HepG2 (cell line): ENCODE results near the gene C6orf62. TPM values are rescaled to one million over a fixed set of nuclear protein-coding genes. Genes with fewer than 3 reads are reported as not detected.

Source experiments
- ATAC-seq: fragments of 200-7000 bp; cut with Tn5 transposase; 3 replicates; pipeline ENCODE4 v1.9.1; 2020; ENCODE audit warnings: mild to moderate bottlenecking, moderate library complexity
- BruUV-seq: library from RNA; stranded (reverse); fragments of 400-500 nt; replicated peaks from 2 replicates; lab custom pipeline; 2021; lab: Mats Ljungman, UMichigan
- CTCF ChIA-PET: fragments of 300-600 bp; formaldehyde crosslinking; extraction: SDS; loops from one replicate; lab custom pipeline; 2021; ENCODE audit warnings: low total read pairs, inconsistent platforms, low intra/inter-chr PET ratio; lab: Yijun Ruan, JAX
- POLR2A ChIA-PET: fragments of 350-600 bp; sonication (Branson Sonifier 250); formaldehyde crosslinking; loops from one replicate; lab custom pipeline; 2020; ENCODE audit warnings: antibody characterized with exemption, inconsistent platforms; lab: Yijun Ruan, JAX
- DNase-seq: peaks from one replicate; pipeline ENCODE4 v3.0.0-alpha.2; 2015; ENCODE audit warnings: low spot score
- FAIRE-seq: peaks from 3 replicates; lab custom pipeline; 2011; peaks lifted over from hg19 to GRCh38; lab: Jason Lieb, UNC
- H2AFZ ChIP-seq: one replicate; pipeline ENCODE4 v1.6.1; 2011; ENCODE audit warnings: low read length, inconsistent platforms
- H3K27ac ChIP-seq: fragments of 300-600 bp; 3 replicates; pipeline ENCODE4 v1.8.0; 2011; ENCODE audit warnings: mixed run types, mild to moderate bottlenecking, mixed read lengths, low read length, inconsistent platforms; ENCODE audit not compliant: insufficient read depth; ENCODE audit errors: extremely low read length
- H3K27me3 ChIP-seq, 2 experiments: fragments of 200-600 bp in 1 of 2; 2 replicates in 1 of 2; 3 replicates in 1 of 2; pipeline versions ENCODE4 v1.6.0 to v1.8.0; 2011; ENCODE audit warnings: low read length in 2 of 2, mild to moderate bottlenecking in 2 of 2, moderate library complexity in 2 of 2, inconsistent platforms in 1 of 2; ENCODE audit not compliant: insufficient read depth in 2 of 2, control insufficient read depth in 1 of 2
- H3K36me3 ChIP-seq, 2 experiments: fragments of 200-600 bp in 1 of 2; replicated peaks in 1 of 2; 2 replicates in 1 of 2; 3 replicates in 1 of 2; pipeline versions ENCODE4 v1.5.1 to v1.8.0; 2011; ENCODE audit warnings: low read length in 2 of 2, inconsistent platforms in 1 of 2; ENCODE audit not compliant: insufficient read depth in 2 of 2, control insufficient read depth in 1 of 2
- H3K4me1 ChIP-seq: 2 replicates; pipeline ENCODE4 v1.5.1; 2012; ENCODE audit warnings: low read length, inconsistent platforms; ENCODE audit not compliant: insufficient read depth
- H3K4me2 ChIP-seq: 2 replicates; pipeline ENCODE4 v1.6.0; 2011; ENCODE audit warnings: low read depth, low read length, inconsistent platforms
- H3K4me3 ChIP-seq, 3 experiments: fragments of 200-600 bp in 1 of 3; sonication (generic), shearing (Covaris generic) in 1 of 3; replicated peaks in 1 of 3; 2 replicates each; pipeline ENCODE4 v1.5.1; 2011 to 2016; ENCODE audit warnings: low read length in 3 of 3, inconsistent platforms in 2 of 3, low read depth in 2 of 3, mild to moderate bottlenecking in 2 of 3, control low read depth in 1 of 3, mixed read lengths in 1 of 3; ENCODE audit not compliant: insufficient read depth in 1 of 3
- H3K79me2 ChIP-seq: one replicate; pipeline ENCODE4 v1.6.1; 2011; ENCODE audit warnings: low read length, inconsistent platforms; ENCODE audit not compliant: insufficient read depth
- H3K9ac ChIP-seq: 2 replicates; pipeline ENCODE4 v1.6.0; 2011; ENCODE audit warnings: mild to moderate bottlenecking, low read depth, low read length, inconsistent platforms; ENCODE audit not compliant: insufficient read depth
- H3K9me3 ChIP-seq: 2 replicates; pipeline ENCODE4 v1.5.1; 2012; ENCODE audit warnings: mild to moderate bottlenecking, low read length
- H4K20me1 ChIP-seq: 2 replicates; pipeline ENCODE4 v1.6.0; 2011; ENCODE audit warnings: inconsistent platforms, mild to moderate bottlenecking, low read length, moderate library complexity; ENCODE audit not compliant: insufficient read depth
- BCL6 ChIP-seq: IDR thresholded peaks from 2 replicates; pipeline ENCODE4 v1.6.1; 2016; ENCODE audit warnings: missing genetic modification reagents, missing compliant biosample characterization
- BRD4 ChIP-seq: sonication (generic); formaldehyde crosslinking; IDR thresholded peaks from 2 replicates; pipeline ENCODE4 v1.4.0; 2020; ENCODE audit warnings: missing genetic modification reagents
- CBX2 ChIP-seq, 2 experiments: fragments of 200-600 bp in 1 of 2; sonication (generic); formaldehyde crosslinking in 1 of 2; IDR thresholded peaks; 2 replicates each; pipeline versions ENCODE4 v1.7.0 to v1.8.1; 2018 to 2022; ENCODE audit warnings: low read depth in 2 of 2, low read length in 1 of 2, mild to moderate bottlenecking in 1 of 2, missing genetic modification reagents in 1 of 2
- CSRNP1 ChIP-seq: sonication (generic); formaldehyde crosslinking; IDR thresholded peaks from 2 replicates; pipeline ENCODE4 v1.8.1; 2023; ENCODE audit warnings: mild to moderate bottlenecking, missing genetic modification reagents
- EZH2 ChIP-seq: conservative IDR thresholded peaks from 2 replicates; pipeline ENCODE4 v1.6.1; 2012; ENCODE audit warnings: mild to moderate bottlenecking, low read depth, low read length, moderate library complexity
- HES4 ChIP-seq: sonication (generic); formaldehyde crosslinking; IDR thresholded peaks from 2 replicates; pipeline ENCODE4 v1.9.0; 2021; ENCODE audit warnings: mild to moderate bottlenecking, missing genetic modification reagents, borderline replicate concordance
- HOMEZ ChIP-seq: IDR thresholded peaks from 2 replicates; pipeline ENCODE4 v1.6.1; 2016; ENCODE audit warnings: low read depth
- MED1 ChIP-seq: sonication (generic); formaldehyde crosslinking; IDR thresholded peaks from 2 replicates; pipeline ENCODE4 v1.4.0; 2020; ENCODE audit warnings: missing genetic modification reagents
- RBM22 ChIP-seq: fragments of 200-400 bp; formaldehyde crosslinking; optimal IDR thresholded peaks from 2 replicates; pipeline ENCODE3; 2017; ENCODE audit warnings: mild to moderate bottlenecking, low read length, moderate library complexity
- SALL1 ChIP-seq: sonication (generic); formaldehyde crosslinking; IDR thresholded peaks from 2 replicates; pipeline ENCODE4 v1.8.0; 2022; ENCODE audit warnings: mild to moderate bottlenecking, missing genetic modification reagents
- SMAD3 ChIP-seq: sonication (generic); formaldehyde crosslinking; IDR thresholded peaks from 2 replicates; pipeline ENCODE4 v1.4.0; 2020; ENCODE audit warnings: missing genetic modification reagents
- SOX6 ChIP-seq, 2 experiments: fragments of 450-650 bp in 1 of 2; sonication (generic) in 1 of 2; formaldehyde crosslinking in 1 of 2; IDR thresholded peaks; 2 replicates each; pipeline versions ENCODE4 v1.4.0 to v1.6.1; 2017 to 2020; ENCODE audit warnings: antibody characterized with exemption in 1 of 2, mild to moderate bottlenecking in 1 of 2, missing genetic modification reagents in 1 of 2
- TCF12 ChIP-seq, 2 experiments: fragments of 450-650 bp in 1 of 2; sonication (generic) in 1 of 2; formaldehyde crosslinking in 1 of 2; IDR thresholded peaks; 2 replicates each; pipeline versions ENCODE4 v1.6.1 to v1.8.0; 2017 to 2022; ENCODE audit warnings: antibody characterized with exemption in 1 of 2, mild to moderate bottlenecking in 1 of 2, missing genetic modification reagents in 1 of 2, moderate library complexity in 1 of 2
- ZEB1 ChIP-seq: IDR thresholded peaks from 2 replicates; pipeline ENCODE4 v1.6.1; 2012; ENCODE audit warnings: mild to moderate bottlenecking, low read depth, inconsistent platforms; ENCODE audit not compliant: insufficient replicate concordance
- ZFP90 ChIP-seq: sonication (generic); formaldehyde crosslinking; IDR thresholded peaks from 2 replicates; pipeline ENCODE4 v1.8.0; 2022; ENCODE audit warnings: missing genetic modification reagents, mild to moderate bottlenecking, inconsistent platforms, borderline replicate concordance
- ZNF292 ChIP-seq: sonication (generic); formaldehyde crosslinking; IDR thresholded peaks from 2 replicates; pipeline ENCODE4 v1.8.1; 2022; ENCODE audit warnings: mild to moderate bottlenecking, low read depth, missing genetic modification reagents, borderline replicate concordance
- ZNF83 ChIP-seq: sonication (generic); formaldehyde crosslinking; IDR thresholded peaks from 2 replicates; pipeline ENCODE4 v1.4.0; 2020; ENCODE audit warnings: missing genetic modification reagents, mild to moderate bottlenecking, borderline replicate concordance
- WGBS: methylation state at CpG from one replicate; pipeline ENCODE4 v1.1.6; 2017; ENCODE audit warnings: low lambda C conversion rate; 5-methylcytosine and 5-hydroxymethylcytosine counted together
- in situ Hi-C: cut with HindIII; loops from 2 replicates; pipeline ENCODE4 v1.10.0; 2017; ENCODE audit warnings: low pct_unique_long_range_greater_than_20kb; ENCODE audit not compliant: extremely low pct_ligation_motif_present
- intact Hi-C: fragments of 100-400 bp; cut with micrococcal nuclease; formaldehyde crosslinking; loops from one replicate; pipeline ENCODE4 v1.10.0; 2022; ENCODE audit not compliant: unreplicated experiment
- polyA plus RNA-seq, 8 experiments: library from polyadenylated mRNA; depleted of rRNA in 3 of 8; stranded (reverse) in 7 of 8; unstranded in 1 of 8; fragments of >200 nt; fragmentation: Illumina TruSeq in 4 of 8; extraction: Trizol in 4 of 8; gene quantifications; 2 replicates each; pipeline versions ENCODE4 v1.2.1 to v1.2.3, GENCODE V29; 2011 to 2016; ENCODE audit warnings: low read depth in 4 of 8, missing spikeins in 1 of 8, mixed read lengths in 1 of 8; ENCODE audit not compliant: insufficient read depth in 1 of 8
- total RNA-seq, 5 experiments: library from RNA; depleted of rRNA; stranded (reverse); fragments of >200 nt; fragmentation: Illumina TruSeq; extraction: Trizol; gene quantifications; 2 replicates each; pipeline ENCODE4 v1.2.3, GENCODE V29; 2016; ENCODE audit warnings: low read depth in 1 of 5
- TF ChIP-seq, protein P1 (sequence below): sonication (generic); formaldehyde crosslinking; IDR thresholded peaks from 2 replicates; pipeline ENCODE4 v1.4.0; 2020; ENCODE audit warnings: missing genetic modification reagents
- TF ChIP-seq, protein P2 (sequence below): sonication (generic); formaldehyde crosslinking; conservative IDR thresholded peaks from 2 replicates; pipeline ENCODE4 v1.4.0; 2020; ENCODE audit warnings: missing genetic modification reagents

The C6orf62 gene
- total and polyA plus RNA-seq, 2 of the 13 experiments (the other 11 are each of a cell fraction or from before 2014, with no cell fraction given) = 54.8 to 90.4 TPM

- Histone ChIP-seq H3K9ac (no peak overlapping the region), H3K4me1 (peaks cover 29% of the 10 kb centered on the region), H3K4me3 (no peak overlapping the region), H2AFZ (no peak overlapping the region), H3K9me3 (no peaks in the 10 kb centered on the region)
- in situ Hi-C loops = no loop called here
- intact Hi-C loops = no loop called here
- no peak for FAIRE-seq
- POLR2A ChIA-PET = no interaction called here
- TF ChIP-seq ZNF83 (no peak), ZNF292 (no peak), RBM22 (no peak), HES4 (no peak), ZEB1 (no peak), SMAD3 (CRISPR knock-in tag) (no peak), BCL6 (CRISPR knock-in tag) (no peak), HOMEZ (no peak), SOX6 (IDR thresholded peaks at IDR 0.05) (no peak), SOX6 (CRISPR knock-in tag; IDR thresholded peaks at IDR 0.05) (no peak), TCF12 (IDR thresholded peaks at IDR 0.05) (no peak), TCF12 (CRISPR knock-in tag; IDR thresholded peaks at IDR 0.05) (no peak), CSRNP1 (CRISPR knock-in tag) (no peak), BRD4 (CRISPR knock-in tag) (no peak), SALL1 (no peak), ZFP90 (CRISPR knock-in tag) (no peak), CBX2 (IDR thresholded peaks at IDR 0.05; ENCODE audit: low read depth, low read length) (no peak), CBX2 (CRISPR knock-in tag; IDR thresholded peaks at IDR 0.05; ENCODE audit: low read depth) (no peak), MED1 (CRISPR knock-in tag) (no peak), EZH2 (no peak)
- TF ChIP-seq, protein P1, sequence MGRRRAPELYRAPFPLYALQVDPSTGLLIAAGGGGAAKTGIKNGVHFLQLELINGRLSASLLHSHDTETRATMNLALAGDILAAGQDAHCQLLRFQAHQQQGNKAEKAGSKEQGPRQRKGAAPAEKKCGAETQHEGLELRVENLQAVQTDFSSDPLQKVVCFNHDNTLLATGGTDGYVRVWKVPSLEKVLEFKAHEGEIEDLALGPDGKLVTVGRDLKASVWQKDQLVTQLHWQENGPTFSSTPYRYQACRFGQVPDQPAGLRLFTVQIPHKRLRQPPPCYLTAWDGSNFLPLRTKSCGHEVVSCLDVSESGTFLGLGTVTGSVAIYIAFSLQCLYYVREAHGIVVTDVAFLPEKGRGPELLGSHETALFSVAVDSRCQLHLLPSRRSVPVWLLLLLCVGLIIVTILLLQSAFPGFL (CRISPR knock-in tag) = no peak
- TF ChIP-seq, protein P2, sequence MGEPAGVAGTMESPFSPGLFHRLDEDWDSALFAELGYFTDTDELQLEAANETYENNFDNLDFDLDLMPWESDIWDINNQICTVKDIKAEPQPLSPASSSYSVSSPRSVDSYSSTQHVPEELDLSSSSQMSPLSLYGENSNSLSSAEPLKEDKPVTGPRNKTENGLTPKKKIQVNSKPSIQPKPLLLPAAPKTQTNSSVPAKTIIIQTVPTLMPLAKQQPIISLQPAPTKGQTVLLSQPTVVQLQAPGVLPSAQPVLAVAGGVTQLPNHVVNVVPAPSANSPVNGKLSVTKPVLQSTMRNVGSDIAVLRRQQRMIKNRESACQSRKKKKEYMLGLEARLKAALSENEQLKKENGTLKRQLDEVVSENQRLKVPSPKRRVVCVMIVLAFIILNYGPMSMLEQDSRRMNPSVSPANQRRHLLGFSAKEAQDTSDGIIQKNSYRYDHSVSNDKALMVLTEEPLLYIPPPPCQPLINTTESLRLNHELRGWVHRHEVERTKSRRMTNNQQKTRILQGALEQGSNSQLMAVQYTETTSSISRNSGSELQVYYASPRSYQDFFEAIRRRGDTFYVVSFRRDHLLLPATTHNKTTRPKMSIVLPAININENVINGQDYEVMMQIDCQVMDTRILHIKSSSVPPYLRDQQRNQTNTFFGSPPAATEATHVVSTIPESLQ (CRISPR knock-in tag) = no peak
- TF ChIP-seq, all 625 proteins: peak for 0
- H3K36me3 ChIP-seq = no peaks in the 10 kb centered on the region
- ATAC-seq = no peak
- H3K27ac ChIP-seq = no peak overlapping the region
- H4K20me1 ChIP-seq = no peaks in the 10 kb centered on the region
- no peak for DNase-seq
- CTCF ChIA-PET = no interaction called here
- no peaks in the 10 kb centered on the region for H3K79me2 ChIP-seq
- no TSS peak for BruUV-seq
- H3K4me2 ChIP-seq = no peak overlapping the region
- no peaks in the 10 kb centered on the region for H3K27me3 ChIP-seq
- 88% methylated on average over 7 of the region's 7 CpGs for whole genome bisulfite sequencing
Observed at GRCh38 chr6:24680582-24680981, 38.4 kb downstream of the C6orf62 start.
